Lower lobe of right lung (tissue), 2 donors: Measurements from ENCODE around the gene EVA1A. TPM values are rescaled to one million over a fixed set of nuclear protein-coding genes. Genes with fewer than 3 reads are reported as not detected.

ENCODE experiments used
- ATAC-seq, 2 donors: fragments of 200-7000 bp; cut with Tn5 transposase; one replicate each; pipeline ENCODE4 v1.9.1; 2020 to 2022; ENCODE audit warnings: mild to moderate bottlenecking in 2 of 2, moderate library complexity in 2 of 2
- DNase-seq: peaks from one replicate; pipeline ENCODE4 v3.0.0-alpha.2; 2020
- H3K27ac ChIP-seq: fragments of 200-600 bp; one replicate; pipeline ENCODE4 v1.8.0; 2022
- H3K27me3 ChIP-seq: fragments of 200-600 bp; one replicate; pipeline ENCODE4 v1.8.0; 2022; ENCODE audit warnings: low read depth
- H3K36me3 ChIP-seq: fragments of 200-600 bp; one replicate; pipeline ENCODE4 v1.8.0; 2022; ENCODE audit warnings: mild to moderate bottlenecking
- H3K4me1 ChIP-seq: fragments of 200-600 bp; one replicate; pipeline ENCODE4 v1.8.0; 2022
- H3K4me3 ChIP-seq: fragments of 200-600 bp; one replicate; pipeline ENCODE4 v1.8.0; 2022; ENCODE audit warnings: mild to moderate bottlenecking
- H3K9me3 ChIP-seq: fragments of 200-600 bp; one replicate; pipeline ENCODE4 v1.8.0; 2022
- CTCF ChIP-seq: fragments of 200-600 bp; IDR thresholded peaks from one replicate; pipeline ENCODE4 v1.8.0; 2022; ENCODE audit warnings: antibody characterized with exemption, mild to moderate bottlenecking
- intact Hi-C: fragments of 100-400 bp; cut with DNase I; formaldehyde crosslinking; loops from one replicate; pipeline ENCODE4 v1.11.0; 2022
- total RNA-seq: library from RNA; stranded (reverse); fragmentation: NEBNext Ultra II Directional; extraction: Animal tissue kit (Norgen Biotek cat#: 25700); gene quantifications from one replicate; pipeline ENCODE4 v1.2.1, GENCODE V29; 2021
- donor health status: DM: no; HTN: yes; CAD: no; lungs with severe emphysema.

The EVA1A gene
- total RNA-seq, 1 donor from 2014 or later, result 31.7 TPM

GRCh38 chr2:75512455-75513212 lies 48.1 kb downstream of the EVA1A start:
- TF ChIP-seq CTCF, result no peak
- ATAC-seq, result no peak
- no peak for DNase-seq

GRCh38 chr2:75506101-75506697 lies 54.5 kb downstream of the EVA1A start:
- DNase-seq, result no peak
- no peaks in the 10 kb centered on the region for H3K9me3 ChIP-seq
- H3K4me1 ChIP-seq, result no peaks in the 10 kb centered on the region
- intact Hi-C loops, result no loop called here
- H3K36me3 ChIP-seq, result no peaks in the 10 kb centered on the region
- no peak overlapping the region for H3K27ac ChIP-seq
- no peak for ATAC-seq
- no peak for TF ChIP-seq CTCF
- no peak overlapping the region for H3K4me3 ChIP-seq
- H3K27me3 ChIP-seq, result no peaks in the 10 kb centered on the region

More at GRCh38 chr2:75512455-75513212, 48.1 kb downstream of the EVA1A start:
- intact Hi-C loops, result no loop called here
- no peaks in the 10 kb centered on the region for H3K36me3 ChIP-seq
- no peaks in the 10 kb centered on the region for H3K27me3 ChIP-seq
- peaks cover 5% of the 10 kb centered on the region for H3K4me1 ChIP-seq
- H3K27ac ChIP-seq, result no peak overlapping the region
- peaks cover 8% of the 10 kb centered on the region for H3K9me3 ChIP-seq
- no peak overlapping the region for H3K4me3 ChIP-seq

GRCh38 chr2:75505012-75505411 lies 55.7 kb downstream of the EVA1A start:
- no peaks in the 10 kb centered on the region for H3K4me1 ChIP-seq
- DNase-seq (no peak), ATAC-seq (no peak)
- H3K36me3 ChIP-seq, result no peaks in the 10 kb centered on the region
- no peak overlapping the region for H3K4me3 ChIP-seq
- TF ChIP-seq CTCF, result no peak
- H3K27me3 ChIP-seq, result no peaks in the 10 kb centered on the region
- intact Hi-C loops, result no loop called here
- no peaks in the 10 kb centered on the region for H3K9me3 ChIP-seq
- no peak overlapping the region for H3K27ac ChIP-seq

GRCh38 chr2:75503048-75503607 lies 57.6 kb downstream of the EVA1A start:
- intact Hi-C loops, result no loop called here
- Histone ChIP-seq H3K27ac (no peak overlapping the region), H3K4me1 (no peaks in the 10 kb centered on the region), H3K9me3 (no peaks in the 10 kb centered on the region), H3K36me3 (no peaks in the 10 kb centered on the region), H3K4me3 (no peak overlapping the region), H3K27me3 (no peaks in the 10 kb centered on the region)
- TF ChIP-seq CTCF, result no peak
- DNase-seq (no peak), ATAC-seq (no peak)

GRCh38 chr2:75500633-75501032 lies 60.1 kb downstream of the EVA1A start:
- intact Hi-C loops, result no loop called here
- Histone ChIP-seq H3K36me3 (no peaks in the 10 kb centered on the region), H3K27ac (no peak overlapping the region), H3K9me3 (no peaks in the 10 kb centered on the region), H3K4me3 (no peak overlapping the region), H3K4me1 (no peaks in the 10 kb centered on the region), H3K27me3 (no peaks in the 10 kb centered on the region)
- ATAC-seq, result no peak
- TF ChIP-seq CTCF, result no peak
- DNase-seq, result no peak
